Mesothelial cell of epicardium (in vitro differentiated cells): ENCODE data around the gene CD226. TPM values are rescaled to one million over a fixed set of nuclear protein-coding genes. Genes with fewer than 3 reads are reported as not detected.
"Not testable (repeated sequence)": the region's sequence is repeated elsewhere in the genome, so short reads cannot be mapped to it uniquely, and the experiment has no call there.

Experiments used
- DNase-seq, 2 experiments: peaks; one replicate each; pipeline ENCODE4 v3.0.0; 2021; ENCODE audit warnings: low spot score in 2 of 2; ENCODE audit not compliant: unreplicated experiment in 2 of 2
- H3K27ac Mint-ChIP-seq: 2 replicates; pipeline ENCODE4 v1.8.0; 2021; ENCODE audit warnings: mixed read lengths
- H3K27me3 Mint-ChIP-seq: 2 replicates; pipeline ENCODE4 v1.8.0; 2021; ENCODE audit warnings: low read depth, mixed read lengths
- H3K36me3 Mint-ChIP-seq: 2 replicates; pipeline ENCODE4 v1.8.0; 2021; ENCODE audit warnings: mixed read lengths
- H3K4me1 Mint-ChIP-seq: 2 replicates; pipeline ENCODE4 v1.8.0; 2021; ENCODE audit warnings: mixed read lengths
- H3K4me3 Mint-ChIP-seq: 2 replicates; pipeline ENCODE4 v1.8.0; 2021; ENCODE audit warnings: mild to moderate bottlenecking, moderate library complexity, mixed read lengths
- H3K9me3 Mint-ChIP-seq: 2 replicates; pipeline ENCODE4 v1.8.0; 2021; ENCODE audit warnings: mixed read lengths
- total RNA-seq: library from RNA; stranded (reverse); gene quantifications from 3 replicates; pipeline ENCODE4 v1.2.1, GENCODE V29; 2021
- TF ChIP-seq, protein P1 (sequence below): fragments of 200-600 bp; sonication (generic); IDR thresholded peaks from one replicate; pipeline ENCODE4 v1.5.0; 2021; ENCODE audit warnings: antibody characterized with exemption; ENCODE audit not compliant: unreplicated experiment

Gene CD226
- total RNA-seq, 1 donor from 2014 or later = 0.31 TPM

DNA sequence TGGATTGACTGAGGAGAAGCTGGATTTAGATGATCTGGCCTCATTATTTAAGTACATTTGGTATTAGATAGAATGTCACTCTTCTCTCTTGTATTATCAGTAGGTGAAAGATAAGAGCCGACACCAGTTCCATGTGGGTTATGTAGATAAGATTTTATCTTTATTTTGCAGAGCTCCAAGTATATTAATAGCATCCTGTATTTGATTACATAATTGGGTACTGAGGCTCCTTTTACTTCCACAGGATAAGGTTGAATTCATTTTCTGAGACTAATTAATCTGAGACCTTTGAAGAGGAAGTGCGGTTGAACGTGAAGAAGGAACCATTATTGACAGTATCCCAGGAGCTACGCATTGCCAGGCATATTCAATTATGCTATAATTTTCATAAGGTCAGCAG is 32.8 kb upstream of the CD226 start:
- peaks cover 4% of the 10 kb centered on the region for H3K4me1 Mint-ChIP-seq
- H3K36me3 Mint-ChIP-seq = peaks cover 9% of the 10 kb centered on the region
- TF ChIP-seq, protein P1, sequence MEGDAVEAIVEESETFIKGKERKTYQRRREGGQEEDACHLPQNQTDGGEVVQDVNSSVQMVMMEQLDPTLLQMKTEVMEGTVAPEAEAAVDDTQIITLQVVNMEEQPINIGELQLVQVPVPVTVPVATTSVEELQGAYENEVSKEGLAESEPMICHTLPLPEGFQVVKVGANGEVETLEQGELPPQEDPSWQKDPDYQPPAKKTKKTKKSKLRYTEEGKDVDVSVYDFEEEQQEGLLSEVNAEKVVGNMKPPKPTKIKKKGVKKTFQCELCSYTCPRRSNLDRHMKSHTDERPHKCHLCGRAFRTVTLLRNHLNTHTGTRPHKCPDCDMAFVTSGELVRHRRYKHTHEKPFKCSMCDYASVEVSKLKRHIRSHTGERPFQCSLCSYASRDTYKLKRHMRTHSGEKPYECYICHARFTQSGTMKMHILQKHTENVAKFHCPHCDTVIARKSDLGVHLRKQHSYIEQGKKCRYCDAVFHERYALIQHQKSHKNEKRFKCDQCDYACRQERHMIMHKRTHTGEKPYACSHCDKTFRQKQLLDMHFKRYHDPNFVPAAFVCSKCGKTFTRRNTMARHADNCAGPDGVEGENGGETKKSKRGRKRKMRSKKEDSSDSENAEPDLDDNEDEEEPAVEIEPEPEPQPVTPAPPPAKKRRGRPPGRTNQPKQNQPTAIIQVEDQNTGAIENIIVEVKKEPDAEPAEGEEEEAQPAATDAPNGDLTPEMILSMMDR = no peak

DNA sequence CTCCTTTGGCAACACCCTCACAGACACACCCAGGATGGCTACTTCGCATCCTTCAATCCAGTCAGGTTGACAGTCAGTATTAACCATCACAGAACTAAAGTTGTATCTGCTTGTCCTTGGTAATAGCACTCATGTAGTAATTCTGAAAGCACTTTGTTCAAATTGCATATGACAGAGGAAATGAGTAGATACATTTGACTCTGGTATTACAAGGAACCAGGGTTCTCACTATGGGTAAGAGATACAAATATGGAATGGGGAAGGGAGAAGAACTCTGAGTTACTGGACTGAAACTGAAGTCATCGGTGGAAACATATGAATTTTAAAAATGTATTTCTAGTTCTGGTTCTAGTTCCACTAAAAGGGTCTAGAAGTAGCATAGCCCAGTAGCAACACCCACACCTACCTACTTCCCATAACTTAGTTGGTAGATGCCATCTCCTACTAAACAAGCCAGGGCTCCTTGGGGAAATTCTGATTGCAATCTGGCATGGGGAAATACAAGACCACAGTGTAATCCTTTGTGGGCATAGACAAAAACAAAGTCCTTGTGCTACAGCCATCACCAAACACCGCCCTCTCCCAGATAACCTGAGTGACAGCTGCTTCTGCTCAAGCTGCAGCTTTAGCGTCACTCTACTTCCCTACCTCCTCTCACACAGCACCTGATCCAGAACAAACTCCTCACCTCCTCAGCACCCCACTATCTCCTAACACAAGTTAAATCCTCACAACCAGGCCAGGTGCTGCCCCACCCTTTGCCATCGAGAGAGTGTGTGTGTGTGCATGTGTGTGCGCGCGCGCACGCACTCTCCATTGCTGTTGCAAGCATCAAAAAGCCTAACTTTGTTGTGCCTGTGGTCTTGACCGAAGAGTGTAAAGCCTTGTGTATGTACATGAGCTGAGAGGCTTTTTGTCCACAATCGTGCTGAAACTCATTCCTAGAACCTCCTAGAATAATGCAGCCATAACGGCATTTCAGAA is 31.4 kb upstream of the CD226 start:
- Mint-ChIP-seq H3K27ac (no peak overlapping the region), H3K4me3 (no peak overlapping the region), H3K4me1 (peaks cover 4% of the 10 kb centered on the region), H3K27me3 (no peaks in the 10 kb centered on the region), H3K9me3 (peaks cover 27% of the 10 kb centered on the region), H3K36me3 (peaks cover 9% of the 10 kb centered on the region)
- TF ChIP-seq, protein P1 = no peak
- DNase-seq = no peak

More for the DNA sequence above, 32.8 kb upstream of the CD226 start:
- H3K4me3 Mint-ChIP-seq = no peak overlapping the region
- no peak overlapping the region for H3K27ac Mint-ChIP-seq
- H3K27me3 Mint-ChIP-seq = no peaks in the 10 kb centered on the region
- DNase-seq = no peak
- H3K9me3 Mint-ChIP-seq = peaks cover 19% of the 10 kb centered on the region

DNA sequence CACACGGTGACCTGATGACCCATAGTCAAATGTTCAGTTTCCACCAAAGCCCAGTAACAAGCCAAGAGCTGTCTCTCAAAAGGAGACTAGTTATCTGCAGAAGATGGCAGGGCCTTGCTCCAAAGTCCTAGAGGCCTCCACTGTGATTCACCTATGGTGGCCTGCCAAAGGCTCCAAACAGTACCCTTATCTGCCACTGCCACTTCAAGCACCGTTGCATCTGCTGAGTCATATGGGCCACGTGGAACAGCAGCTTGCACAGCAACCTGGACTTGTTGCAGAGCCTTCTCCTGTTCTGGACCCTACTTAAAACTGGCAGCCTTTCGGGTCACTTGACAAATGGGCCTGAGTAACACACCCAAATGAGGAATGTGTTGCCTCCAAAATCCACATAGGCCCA is 27.6 kb upstream of the CD226 start:
- Mint-ChIP-seq H3K36me3 (peaks cover 14% of the 10 kb centered on the region), H3K9me3 (peaks cover 44% of the 10 kb centered on the region)
- not testable (repeated sequence) for H3K27me3 Mint-ChIP-seq, H3K4me3 Mint-ChIP-seq, H3K4me1 Mint-ChIP-seq, DNase-seq, H3K27ac Mint-ChIP-seq

DNA sequence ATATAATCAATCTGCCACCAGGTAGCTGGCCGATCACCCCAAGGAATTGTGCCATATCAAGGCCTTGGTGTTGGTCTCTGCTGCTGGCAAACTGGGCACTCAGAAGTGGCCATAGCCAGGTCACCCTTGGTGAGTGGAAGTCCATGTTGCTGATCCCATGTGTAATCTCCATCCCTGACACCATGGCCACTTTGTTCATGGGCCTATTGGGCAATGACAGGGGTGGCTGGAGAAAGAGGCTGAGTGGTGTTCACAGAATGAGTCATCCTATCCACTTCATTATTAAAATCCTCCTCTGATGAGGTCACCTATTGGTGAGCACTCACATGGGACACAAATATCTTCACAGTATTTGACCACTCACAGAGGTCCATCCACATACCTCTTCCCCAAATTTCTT is 26.7 kb upstream of the CD226 start:
- TF ChIP-seq, protein P1 = no peak
- H3K36me3 Mint-ChIP-seq = peaks cover 14% of the 10 kb centered on the region
- no peak for DNase-seq
- no peak overlapping the region for H3K4me3 Mint-ChIP-seq
- no peaks in the 10 kb centered on the region for H3K4me1 Mint-ChIP-seq
- peaks cover 44% of the 10 kb centered on the region for H3K9me3 Mint-ChIP-seq
- H3K27ac Mint-ChIP-seq = no peak overlapping the region
- H3K27me3 Mint-ChIP-seq = no peaks in the 10 kb centered on the region

DNA sequence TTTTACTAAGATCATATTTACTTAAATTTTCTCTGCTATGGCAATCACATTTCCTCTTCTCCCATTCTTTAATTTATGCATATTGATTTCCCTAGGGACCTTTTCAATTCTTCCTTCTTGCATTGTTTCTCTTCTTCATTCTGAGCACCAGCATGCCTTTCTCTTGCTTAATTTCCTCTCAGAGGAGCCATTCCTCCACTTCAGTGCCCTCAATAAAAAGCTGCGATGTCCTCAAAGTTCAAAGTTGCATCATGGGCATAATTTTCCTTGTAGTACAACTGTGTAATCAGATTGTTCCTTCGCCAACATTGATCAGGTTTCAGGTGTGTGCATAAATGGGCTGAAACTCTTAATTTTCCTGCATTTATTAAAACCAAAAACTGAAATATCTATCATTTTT is 21.8 kb upstream of the CD226 start:
- no peak overlapping the region for H3K4me3 Mint-ChIP-seq
- H3K4me1 Mint-ChIP-seq = no peaks in the 10 kb centered on the region
- H3K27me3 Mint-ChIP-seq = no peaks in the 10 kb centered on the region
- DNase-seq = no peak
- H3K9me3 Mint-ChIP-seq = peaks cover 19% of the 10 kb centered on the region
- TF ChIP-seq, protein P1 = no peak
- peaks cover 4% of the 10 kb centered on the region for H3K36me3 Mint-ChIP-seq
- no peak overlapping the region for H3K27ac Mint-ChIP-seq

DNA sequence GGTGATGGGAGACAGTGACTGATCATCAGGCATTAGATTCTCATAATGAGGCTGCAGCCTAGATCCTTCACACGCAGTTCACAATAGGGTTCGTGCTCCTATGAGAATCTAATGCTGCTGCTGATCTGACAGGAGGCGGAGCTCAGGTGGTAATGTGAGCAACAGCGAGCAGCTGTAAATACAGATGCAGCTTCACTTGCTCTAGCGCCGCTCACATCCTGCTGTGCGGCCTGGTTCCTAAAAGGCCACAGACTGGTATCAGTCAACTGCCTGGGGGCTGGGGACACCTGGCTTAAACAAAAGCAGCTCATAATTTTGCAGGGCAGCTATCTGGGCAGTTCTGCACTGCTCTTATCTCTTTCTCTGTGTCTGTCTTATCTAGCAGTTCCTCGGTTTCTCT is 20.4 kb upstream of the CD226 start:
- no peak overlapping the region for H3K27ac Mint-ChIP-seq

More for the DNA sequence above, 20.4 kb upstream of the CD226 start:
- no peaks in the 10 kb centered on the region for H3K4me1 Mint-ChIP-seq
- peaks cover 15% of the 10 kb centered on the region for H3K9me3 Mint-ChIP-seq
- DNase-seq = no peak
- TF ChIP-seq, protein P1 = no peak
- H3K4me3 Mint-ChIP-seq = no peak overlapping the region
- H3K36me3 Mint-ChIP-seq = peaks cover 4% of the 10 kb centered on the region
- H3K27me3 Mint-ChIP-seq = no peaks in the 10 kb centered on the region
